SU-DHL-6 (cell line): ENCODE measurements around the gene TRIP13.

Experiments used
- CTCF ChIP-seq: fragments of 200-600 bp; sonication (generic); IDR thresholded peaks from one replicate; pipeline ENCODE4 v1.5.1; 2017; ENCODE audit warnings: antibody characterized with exemption, mild to moderate bottlenecking, low read length, moderate library complexity; ENCODE audit not compliant: insufficient read depth, poor library complexity, severe bottlenecking
- EZH2phosphoT487 ChIP-seq: fragments of 200-600 bp; sonication (generic), shearing (Covaris generic); conservative IDR thresholded peaks from 2 replicates; pipeline ENCODE4 v1.6.1; 2018; ENCODE audit warnings: mild to moderate bottlenecking, antibody characterized with exemption, low read length, moderate library complexity, mixed read lengths

GRCh38 chr5:851553-851952 is 41.1 kb upstream of the TRIP13 start:
- no peak for TF ChIP-seq CTCF
- no peak for TF ChIP-seq EZH2phosphoT487
